HTERT RPE-1 (cell line): ENCODE data around the gene SP5.
"Not testable (repeated sequence)": the region's sequence is repeated elsewhere in the genome, so short reads cannot be mapped to it uniquely, and the experiment has no call there.

ENCODE experiments used
- in situ Hi-C: fragments of 300-500 bp; cut with MboI; formaldehyde crosslinking; loops from 4 replicates; pipeline ENCODE4 v1.14.3; 2020; ENCODE audit warnings: low sequenced_read_pairs

Gene SP5

DNA sequence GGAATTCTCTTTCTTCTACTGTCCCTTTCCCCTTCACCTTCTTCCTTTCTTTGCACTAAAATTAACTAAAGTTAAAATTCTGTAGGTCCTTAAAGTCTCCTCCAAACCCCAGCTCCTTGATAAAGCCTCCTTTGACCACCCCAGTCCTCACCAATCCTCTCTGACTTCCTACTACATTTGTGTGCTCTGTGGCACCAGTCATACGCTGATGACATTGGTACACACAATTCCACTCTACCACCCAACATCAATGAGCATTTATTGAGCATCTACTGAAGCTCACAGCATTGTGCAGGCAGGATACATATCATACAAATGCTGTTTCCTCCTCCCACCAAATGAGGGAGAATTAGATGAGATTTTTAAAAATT is 4.5 kb upstream of the SP5 start:
- in situ Hi-C loops: no loop called here

DNA sequence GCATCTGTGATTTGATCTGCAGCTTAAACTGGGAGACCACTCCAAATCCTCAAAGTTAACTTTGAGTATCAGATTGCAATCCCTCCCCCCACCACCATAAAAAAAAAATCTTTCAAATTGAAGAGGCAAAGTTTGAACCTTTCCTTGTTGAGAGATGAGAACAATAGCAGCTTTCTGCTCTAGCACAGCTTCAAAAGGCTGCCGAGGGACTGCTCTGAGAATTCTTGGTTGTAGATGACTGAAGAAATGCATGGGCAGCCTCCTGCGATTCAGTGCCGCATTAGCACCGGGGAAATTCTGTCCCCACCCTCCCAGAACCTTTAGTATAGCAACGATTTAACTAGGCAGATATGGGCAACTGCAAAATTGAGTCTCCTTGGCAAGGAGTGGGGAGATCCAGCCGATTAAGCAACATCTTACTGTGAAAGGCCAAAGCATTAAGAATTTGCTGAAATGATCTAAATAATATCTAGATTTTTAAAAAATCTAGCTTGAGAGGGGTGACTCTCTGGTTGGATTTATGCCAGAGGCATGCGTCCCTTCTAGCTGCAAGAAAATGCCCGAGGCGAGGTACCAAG is 3.9 kb upstream of the SP5 start:
- in situ Hi-C loops: no loop called here

DNA sequence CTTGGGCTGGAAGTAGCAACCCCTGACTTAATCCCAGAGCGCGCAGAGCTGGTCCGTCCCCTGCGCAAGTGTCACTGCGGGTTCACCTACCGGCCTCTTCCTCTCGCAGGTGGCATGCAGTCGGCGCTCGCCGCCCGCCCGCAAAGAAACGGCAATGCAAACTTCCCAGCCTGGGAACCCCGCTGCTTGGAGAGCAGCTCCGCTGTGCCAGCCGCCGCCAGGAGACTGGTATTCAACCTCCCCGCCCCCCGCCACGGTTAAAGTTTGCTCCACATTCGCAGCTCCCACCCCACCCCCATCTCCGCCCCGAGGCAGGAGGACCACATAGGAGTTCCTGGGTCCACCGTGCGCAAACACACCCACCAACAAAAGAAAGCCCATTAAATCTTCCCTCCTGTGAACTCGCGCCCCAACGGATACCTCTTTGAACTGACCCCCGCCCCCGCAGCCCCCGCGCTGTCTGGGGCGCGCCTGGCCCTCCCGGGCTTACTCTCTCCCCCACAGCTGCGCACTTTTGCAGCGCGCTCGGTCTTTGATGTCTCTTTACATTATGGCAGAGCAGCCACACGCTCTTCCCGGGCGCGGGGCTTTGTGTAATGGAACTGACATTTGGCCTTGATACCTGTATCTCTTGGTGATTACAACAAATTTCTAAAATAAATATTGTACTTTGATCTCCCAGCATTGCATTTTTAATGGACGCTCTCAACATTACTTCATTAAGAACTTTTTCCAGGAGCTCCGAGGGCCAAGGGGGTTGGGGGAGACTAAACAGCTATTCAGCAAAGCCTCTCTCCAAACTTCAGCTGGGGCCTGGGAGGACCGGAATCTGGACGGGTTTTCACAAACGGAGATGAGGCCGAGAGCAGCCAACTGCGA is 3.1 kb upstream of the SP5 start:
- in situ Hi-C loops: no loop called here

DNA sequence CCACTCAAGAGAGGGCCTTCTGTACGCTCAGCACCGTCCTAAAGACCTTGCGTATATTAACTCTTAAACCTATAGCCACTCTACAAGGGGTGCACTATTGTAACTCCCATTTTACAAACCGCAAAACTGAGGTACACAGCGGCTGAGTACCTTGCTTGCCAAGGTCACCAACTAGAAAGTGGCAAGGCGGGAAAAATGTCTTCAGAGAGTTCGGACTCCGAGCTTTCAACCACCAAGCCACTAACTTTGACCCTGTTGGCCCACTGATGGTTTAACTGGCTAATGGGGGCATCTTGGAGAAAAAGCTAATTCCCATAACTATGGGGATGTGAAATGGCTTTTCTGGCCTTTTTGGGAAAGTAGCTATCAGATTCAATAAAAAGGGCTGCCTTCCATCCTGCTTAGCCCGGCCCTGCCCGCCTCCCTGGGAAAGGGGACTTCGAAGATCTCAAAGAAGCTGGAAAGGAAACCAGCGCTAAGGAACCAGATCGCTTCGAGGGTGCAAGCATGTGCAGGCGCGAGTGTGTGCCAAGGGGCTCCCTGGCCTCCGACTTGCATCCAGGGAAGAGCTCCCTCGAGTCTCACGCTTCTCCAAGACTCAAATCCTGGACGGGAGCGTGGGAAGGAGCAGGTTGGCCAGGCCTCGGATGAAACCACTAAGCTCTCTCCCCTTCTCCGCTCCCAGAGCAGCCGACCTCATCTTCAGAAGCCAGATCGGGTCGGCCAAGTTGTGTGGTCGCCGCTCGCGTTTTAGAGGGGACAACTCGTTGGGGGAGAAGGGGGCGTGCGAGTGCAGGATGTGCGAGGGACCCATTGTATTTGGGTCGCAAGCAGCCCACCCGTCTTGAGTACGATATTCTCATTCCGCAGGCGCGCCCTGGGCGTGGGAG is 2.2 kb upstream of the SP5 start:
- in situ Hi-C loops: no loop called here

DNA sequence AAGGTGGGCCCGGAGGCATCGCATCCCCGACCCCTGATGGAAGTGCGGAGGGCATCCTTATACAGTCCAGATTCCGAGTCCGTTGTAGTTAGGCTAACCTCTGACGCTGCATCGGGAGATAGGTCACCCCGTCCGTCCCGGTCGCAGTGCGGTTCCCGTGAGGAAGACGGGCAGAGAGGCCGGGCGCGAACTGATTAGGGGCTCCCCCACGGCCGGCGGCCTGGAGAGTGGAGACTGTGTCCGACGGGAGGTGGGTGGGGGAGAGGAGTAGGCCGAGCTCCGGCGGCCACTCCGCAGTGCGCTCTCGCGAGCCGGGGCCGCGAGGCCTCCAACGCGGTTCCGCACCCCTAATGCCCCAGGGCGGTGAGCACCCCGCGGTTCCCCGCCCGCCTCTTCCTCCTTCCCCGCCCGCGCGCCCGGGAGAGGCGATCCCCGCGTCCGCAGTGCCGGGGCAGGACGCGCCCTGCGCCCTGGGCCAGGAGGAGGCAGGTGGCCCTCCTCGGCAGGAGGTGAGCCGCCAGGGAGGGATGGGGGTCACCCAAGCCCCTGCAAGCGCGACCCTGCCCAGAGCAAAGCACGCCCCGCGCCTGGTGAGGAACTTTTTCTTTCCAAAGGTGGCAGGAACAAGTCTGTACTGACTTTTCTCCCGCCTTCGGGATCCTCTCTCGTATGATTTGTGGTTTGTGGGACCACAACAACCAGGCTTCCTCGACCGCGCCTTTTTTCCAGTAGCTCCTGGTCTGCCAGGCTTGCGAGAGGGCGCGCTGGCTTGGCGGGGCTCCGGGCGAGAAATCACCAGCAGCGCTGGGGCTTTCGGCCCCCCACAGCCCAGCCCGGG is 1.4 kb upstream of the SP5 start:
- in situ Hi-C loops: no loop called here

DNA sequence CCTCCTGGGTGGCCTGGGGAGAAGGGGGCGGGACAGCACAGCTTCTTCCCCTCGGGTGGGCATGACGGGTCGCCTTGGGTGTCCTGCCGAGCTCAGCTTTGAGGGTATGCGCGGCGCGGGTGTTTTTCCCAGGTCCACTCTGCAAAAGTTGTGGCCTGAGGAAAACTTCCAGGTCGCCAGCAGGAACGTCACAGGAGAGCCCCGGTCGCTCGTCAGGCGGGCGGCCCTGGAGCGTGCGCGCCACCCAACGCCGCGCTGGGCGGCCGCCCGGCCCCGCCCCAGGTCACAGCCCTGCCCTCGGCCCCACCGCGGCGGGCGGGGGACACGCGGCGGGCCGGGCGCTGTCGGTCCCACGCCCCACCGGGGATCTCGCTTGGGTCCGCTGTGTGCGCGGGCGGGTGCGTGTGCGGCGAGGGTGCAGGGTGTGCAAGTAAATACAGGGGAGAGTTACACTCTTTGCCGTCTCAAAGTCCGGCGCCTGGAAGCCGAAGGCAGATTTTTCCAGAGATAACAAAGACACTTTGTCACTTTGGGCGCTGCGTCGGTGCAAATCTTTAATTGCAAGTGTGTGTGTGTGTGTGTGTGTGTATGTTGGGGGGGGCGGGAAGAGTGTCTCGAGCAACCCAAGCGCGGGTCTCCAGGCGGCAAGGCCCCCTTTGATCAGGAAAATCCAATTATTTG is 616 bp upstream of the SP5 start:
- in situ Hi-C loops: no loop called here

DNA sequence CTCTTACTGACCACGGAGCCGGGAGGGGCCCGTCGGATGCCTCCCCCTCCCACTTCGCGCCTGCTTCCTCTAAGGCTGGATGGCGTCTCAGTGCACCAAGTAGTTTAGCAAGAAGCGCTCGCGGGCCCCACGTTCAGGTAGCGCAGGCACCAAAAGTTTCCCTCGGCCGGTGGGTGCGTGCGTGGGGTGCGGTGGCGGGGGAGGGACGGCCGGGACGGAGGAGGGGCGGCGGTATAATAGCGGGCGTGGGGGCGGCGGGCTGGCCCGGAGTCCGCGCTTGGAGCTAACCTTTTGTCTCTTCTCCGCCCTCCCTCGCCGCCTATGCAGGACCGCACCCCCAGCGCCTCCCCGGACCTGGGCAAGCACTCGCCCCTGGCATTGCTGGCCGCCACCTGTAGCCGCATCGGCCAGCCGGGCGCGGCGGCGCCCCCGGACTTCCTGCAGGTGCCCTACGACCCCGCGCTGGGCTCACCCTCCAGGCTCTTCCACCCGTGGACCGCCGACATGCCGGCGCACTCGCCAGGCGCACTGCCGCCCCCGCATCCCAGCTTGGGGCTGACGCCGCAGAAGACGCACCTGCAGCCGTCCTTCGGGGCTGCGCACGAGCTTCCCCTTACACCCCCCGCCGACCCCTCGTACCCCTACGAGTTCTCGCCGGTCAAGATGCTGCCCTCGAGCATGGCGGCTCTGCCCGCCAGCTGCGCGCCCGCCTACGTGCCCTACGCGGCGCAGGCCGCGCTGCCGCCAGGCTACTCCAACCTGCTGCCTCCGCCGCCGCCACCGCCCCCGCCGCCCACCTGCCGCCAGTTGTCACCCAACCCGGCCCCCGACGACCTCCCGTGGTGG is 1.0 kb downstream of the SP5 start:
- in situ Hi-C loops: no loop called here

DNA sequence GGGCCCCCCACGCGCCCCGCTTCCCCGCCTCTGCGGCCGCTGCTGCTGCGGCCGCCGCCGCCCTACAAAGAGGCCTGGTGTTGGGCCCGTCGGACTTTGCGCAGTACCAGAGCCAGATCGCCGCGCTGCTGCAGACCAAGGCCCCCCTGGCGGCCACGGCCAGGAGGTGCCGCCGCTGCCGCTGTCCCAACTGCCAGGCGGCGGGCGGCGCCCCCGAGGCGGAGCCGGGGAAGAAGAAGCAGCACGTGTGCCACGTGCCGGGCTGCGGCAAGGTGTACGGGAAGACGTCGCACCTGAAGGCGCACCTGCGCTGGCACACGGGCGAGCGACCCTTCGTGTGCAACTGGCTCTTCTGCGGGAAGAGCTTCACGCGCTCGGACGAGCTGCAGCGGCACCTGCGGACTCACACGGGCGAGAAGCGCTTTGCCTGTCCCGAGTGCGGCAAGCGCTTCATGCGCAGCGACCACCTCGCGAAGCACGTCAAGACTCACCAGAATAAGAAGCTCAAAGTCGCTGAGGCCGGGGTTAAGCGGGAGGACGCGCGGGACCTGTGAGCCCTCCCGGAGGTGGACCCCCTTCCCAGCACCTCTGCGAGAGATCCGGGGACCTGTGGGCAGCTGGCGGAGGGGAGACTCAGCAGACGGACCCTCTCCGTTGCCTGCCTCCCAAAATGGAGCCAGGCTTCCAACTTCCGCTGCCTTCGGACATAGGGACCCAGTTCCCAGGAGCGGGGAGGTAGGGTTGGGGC is 1.9 kb downstream of the SP5 start:
- in situ Hi-C loops: no loop called here

DNA sequence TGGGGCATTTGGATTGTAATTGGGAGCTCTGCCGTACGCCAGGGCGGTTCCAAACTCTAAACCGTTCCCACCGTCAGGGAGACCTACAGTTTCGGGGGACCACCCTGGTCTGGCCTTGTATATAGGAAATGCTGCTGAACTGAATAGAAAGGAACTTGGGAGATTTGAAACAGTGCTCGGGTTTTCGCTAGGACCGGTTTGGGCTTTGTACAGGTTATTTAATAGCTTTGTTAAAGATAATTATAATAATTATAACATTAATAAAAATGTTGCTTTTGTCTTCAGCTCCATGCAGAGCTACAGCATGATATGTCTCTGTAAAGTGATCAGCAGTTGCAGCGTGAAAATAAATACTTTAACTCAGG is 2.4 kb downstream of the SP5 start:
- in situ Hi-C loops: no loop called here

DNA sequence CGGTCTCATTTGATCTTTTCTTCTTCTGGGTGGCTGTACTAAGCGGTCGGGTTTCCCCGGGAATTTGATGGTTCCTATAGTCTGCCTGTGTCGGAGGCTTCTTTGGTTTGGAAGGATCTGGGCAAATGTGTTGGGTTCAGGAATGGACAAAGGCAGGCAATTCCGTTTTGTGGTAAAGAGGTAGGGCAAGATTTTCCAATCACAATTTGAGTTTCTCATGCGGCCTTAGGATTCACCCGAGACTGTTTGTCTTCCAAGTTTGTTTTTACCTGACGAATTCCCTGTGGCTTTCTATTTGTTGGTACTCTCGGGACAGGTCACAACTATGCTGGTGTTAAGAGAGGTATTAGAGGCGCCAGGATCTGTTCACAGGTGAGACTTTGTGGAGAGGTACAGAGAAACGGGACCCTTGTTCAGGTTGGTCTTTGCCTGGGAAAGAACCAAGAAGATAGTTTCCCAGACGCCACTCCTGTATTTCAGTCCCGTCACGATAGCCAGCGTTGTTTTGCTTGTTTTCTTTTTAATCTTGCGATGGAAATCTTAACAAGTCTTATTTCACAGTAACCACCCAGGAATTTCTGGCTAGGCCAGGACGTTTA is 3.0 kb downstream of the SP5 start:
- in situ Hi-C loops: no loop called here

DNA sequence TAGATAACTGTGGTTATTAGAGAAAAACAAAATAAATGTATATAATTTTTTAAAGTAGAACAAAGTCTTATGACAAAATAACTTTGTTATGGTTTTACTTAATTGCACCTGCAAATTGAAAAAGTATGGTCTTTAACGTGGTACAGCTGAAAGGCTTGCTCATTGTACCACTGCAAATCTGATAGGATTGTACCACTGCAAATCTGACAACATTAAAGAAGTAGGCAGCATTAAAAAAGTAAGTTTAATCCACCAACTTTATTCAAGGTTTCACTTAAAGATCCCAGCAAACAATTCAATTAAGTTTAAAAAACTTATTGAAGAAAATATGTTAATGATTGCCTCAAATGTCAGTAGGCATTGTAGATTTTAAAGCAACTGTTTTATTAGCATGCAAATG is 4.7 kb downstream of the SP5 start:
- in situ Hi-C loops: no loop called here

DNA sequence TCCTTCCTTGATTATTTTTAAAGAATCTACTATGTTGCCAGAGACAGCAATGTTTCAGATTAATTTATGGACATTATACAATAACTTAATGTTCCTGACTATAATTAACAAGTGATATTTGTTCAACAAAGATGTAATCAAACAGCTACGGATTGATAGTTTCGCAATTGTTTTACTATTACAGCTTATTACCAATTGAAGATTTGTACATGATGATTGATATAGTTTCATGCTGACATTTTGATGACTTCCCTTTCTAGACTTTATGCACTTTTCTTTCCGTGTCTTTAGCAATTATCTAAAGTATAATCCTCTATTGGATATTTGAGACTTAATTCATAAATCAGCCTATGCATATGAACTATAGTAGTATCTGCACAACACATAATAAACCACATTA is 6.5 kb downstream of the SP5 start:
- in situ Hi-C loops: no loop called here

DNA sequence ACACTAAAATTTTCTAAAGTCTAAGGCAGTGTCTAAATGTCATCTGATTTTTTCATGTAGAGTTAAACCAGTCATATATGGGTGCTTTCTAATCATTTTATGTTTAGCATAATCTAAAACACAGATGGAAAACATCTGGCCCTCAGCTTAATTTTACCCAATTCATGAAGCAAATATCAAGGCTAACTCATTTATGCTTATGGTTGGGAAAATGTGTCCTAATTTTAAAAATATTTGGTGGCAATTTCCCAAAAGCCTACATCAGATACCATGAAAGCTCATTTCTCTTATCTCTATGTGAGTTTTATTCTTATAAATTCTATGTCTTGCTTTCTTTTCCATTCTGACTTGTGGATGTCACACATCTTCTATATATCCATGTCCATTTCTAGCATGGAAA is 7.2 kb downstream of the SP5 start:
- in situ Hi-C loops: no loop called here

DNA sequence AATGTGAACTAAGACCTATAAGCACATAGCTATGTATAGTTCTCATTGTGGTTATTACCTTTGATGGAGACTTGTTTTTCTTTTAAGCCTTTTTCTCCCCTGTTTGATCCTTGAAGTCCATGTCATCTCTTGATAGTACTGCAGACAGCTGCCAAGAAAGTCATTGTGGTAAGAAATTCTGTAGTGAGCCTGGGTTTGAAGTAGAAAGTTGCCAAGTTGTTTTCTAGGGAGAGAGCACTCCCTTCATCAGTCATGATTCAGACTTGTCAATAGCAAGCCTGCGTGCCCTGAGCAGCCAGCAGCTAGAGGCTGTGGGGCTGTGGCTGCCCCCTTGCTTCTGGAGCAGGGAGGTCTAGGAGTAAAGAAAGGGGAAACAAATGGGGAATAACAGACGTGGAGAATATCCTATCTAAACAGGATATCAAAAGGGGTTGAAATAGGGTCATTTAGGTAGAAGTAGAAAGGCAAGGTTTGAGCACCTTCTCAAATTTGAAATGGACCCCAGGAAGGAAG is 8.4 kb downstream of the SP5 start:
- in situ Hi-C loops: no loop called here

DNA sequence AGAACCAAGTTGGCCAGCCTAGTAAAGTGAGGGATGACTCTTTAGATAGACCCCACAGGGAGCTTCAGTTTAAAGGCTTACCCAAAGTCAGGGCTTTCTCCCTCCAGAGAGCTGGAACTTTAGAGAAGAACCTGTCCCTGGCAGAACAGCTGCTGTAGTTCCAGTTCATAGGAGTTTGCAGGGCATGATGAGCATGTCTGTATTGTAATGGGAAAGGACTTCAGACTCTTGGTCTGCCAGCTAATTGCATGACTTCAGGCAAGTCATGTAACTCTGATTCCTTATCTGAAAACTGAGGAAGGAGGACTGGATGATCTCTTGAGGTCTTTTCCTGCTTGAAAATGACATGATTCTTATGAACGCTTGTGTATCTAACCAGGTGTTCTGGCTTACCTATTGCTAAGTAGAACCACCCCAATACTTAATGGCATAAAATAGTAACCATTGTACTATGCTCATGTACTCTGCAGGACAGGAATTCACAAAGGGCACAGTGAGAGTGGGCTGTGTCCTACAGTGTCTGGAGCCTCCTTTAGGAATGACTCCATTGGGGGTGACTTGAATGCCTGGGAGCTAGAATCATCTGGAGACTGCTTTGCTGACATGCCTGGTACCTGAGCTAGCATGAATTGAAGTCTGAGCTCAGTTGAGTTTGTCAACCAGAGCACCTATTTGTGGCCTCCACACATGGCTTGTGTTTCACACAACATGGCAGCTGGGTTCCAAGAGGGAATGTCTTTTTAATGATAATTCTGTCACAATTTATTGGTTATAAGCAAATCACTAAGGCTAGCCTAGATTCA is 18.9 kb downstream of the SP5 start:
- in situ Hi-C loops: no loop called here

DNA sequence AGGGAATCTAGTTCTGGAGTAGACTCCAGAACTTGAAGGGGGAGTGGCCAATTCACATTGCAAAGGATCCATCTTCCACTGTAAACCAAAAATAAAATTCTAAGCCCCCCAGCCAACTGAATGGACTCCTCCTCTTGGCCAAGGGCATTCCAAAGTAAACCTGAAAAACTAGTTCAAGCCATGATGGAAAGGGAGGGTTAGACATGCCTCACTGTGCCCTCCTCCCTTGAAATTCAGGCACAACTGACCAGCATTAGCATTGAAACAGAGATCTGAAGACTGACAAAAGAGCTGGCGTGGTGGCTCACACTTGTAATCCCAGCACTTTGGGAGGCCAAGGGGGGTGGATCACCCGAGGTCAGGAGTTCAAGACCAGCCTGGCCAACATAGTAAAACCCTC is 19.5 kb downstream of the SP5 start:
- in situ Hi-C loops: not testable (repeated sequence)

DNA sequence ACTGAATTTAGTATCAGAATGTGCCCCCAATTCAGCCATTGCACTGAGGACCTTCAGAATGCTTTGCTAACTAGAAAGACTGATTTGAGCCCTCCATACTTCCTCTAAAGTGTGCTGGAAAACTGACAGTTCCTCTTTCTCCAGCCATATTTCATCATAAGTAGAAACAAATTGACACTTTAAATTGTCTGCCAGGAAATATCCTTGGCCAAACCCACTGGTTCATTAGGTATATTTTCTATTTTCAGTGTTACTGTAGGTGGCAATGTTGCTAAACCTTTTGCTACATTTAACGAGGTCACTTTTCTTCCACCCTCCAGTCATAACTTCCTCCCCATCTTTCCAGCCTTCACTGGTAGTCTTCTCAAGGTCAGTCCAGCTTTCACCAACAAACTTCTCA is 21.5 kb downstream of the SP5 start:
- in situ Hi-C loops: no loop called here
